ENCODE measurements around the gene CNTN6. TPM values are rescaled to one million over a fixed set of nuclear protein-coding genes. Genes with fewer than 3 reads are reported as not detected.

Gene CNTN6
- total RNA-seq = not detected in 2 replicates

GRCh38 chr3:1092771-1093170 is at the start of gene CNTN6:
Gene CNTN6 (plus strand): TSS chr3:1093024. CDS start chr3:1148009, 54,985 bp downstream.

Measured in endothelial cell of coronary artery (primary cell).